Pericardium fibroblast (primary cell): ENCODE measurements around the gene WDR49. TPM values are rescaled to one million over a fixed set of nuclear protein-coding genes. Genes with fewer than 3 reads are reported as not detected.

Source experiments
- total RNA-seq: library from RNA; depleted of rRNA; stranded (reverse); fragments of >200 nt; gene quantifications from 2 replicates; pipeline ENCODE4 v1.2.3, GENCODE V29; 2015

WDR49 gene
- total RNA-seq, result not detected in 2 replicates

GRCh38 chr3:167653760-167654159 lies at the start of gene WDR49:
Gene WDR49, minus strand, starts transcription at chr3:167653942. Its CDS starts 517 bp downstream, at chr3:167653425.

GRCh38 chr3:167473863-167474262 lies 179.9 kb downstream of the WDR49 start, which contains the start of gene SERPINI2:
Gene SERPINI2, minus strand, starts transcription at chr3:167474042. Its CDS starts 2,208 bp downstream, at chr3:167471834.

Other genes starting within 250 kb of the WDR49 start
- not detected in 2 replicates for gene SERPINI2, start 179.9 kb downstream of the WDR49 start, total RNA-seq
- 32.9 and 47.4 TPM in 2 replicates for gene PDCD10, start 81.0 kb upstream of the WDR49 start, total RNA-seq
- gene SERPINI1, start 81.8 kb upstream of the WDR49 start, total RNA-seq, result 1.3 and 4.6 TPM in 2 replicates